CD14-positive monocyte (primary cell): ENCODE data around the gene CACNA1C. TPM values are rescaled to one million over a fixed set of nuclear protein-coding genes. Genes with fewer than 3 reads are reported as not detected.

Experiments used
- DNase-seq, 3 donors: peaks; one replicate each; pipeline ENCODE4 v3.0.0-alpha.2; 2011 to 2022
- H2AFZ ChIP-seq: 2 replicates; pipeline ENCODE4 v1.6.0; 2012; ENCODE audit warnings: mild to moderate bottlenecking, low read depth, low read length, inconsistent platforms; ENCODE audit not compliant: insufficient read depth, poor library complexity, severe bottlenecking
- H3K27ac ChIP-seq, 2 donors: 1 replicate in 1 of 2; 2 replicates in 1 of 2; pipeline ENCODE4 v1.5.1; 2012 to 2013; ENCODE audit warnings: low read length in 2 of 2, control low read depth in 1 of 2, inconsistent platforms in 1 of 2, low read depth in 1 of 2, mild to moderate bottlenecking in 1 of 2
- H3K27me3 ChIP-seq, 2 donors: one replicate each; pipeline versions ENCODE4 v1.6.0 to v1.6.1; 2011 to 2013; ENCODE audit warnings: low read length in 2 of 2; ENCODE audit not compliant: control insufficient read depth in 2 of 2, insufficient read depth in 2 of 2
- H3K36me3 ChIP-seq, 2 donors: replicated peaks in 1 of 2; 1 replicate in 1 of 2; 2 replicates in 1 of 2; pipeline versions ENCODE4 v1.5.1 to v1.6.1; 2012 to 2013; ENCODE audit warnings: low read length in 2 of 2, control low read depth in 1 of 2, inconsistent platforms in 1 of 2, mild to moderate bottlenecking in 1 of 2; ENCODE audit not compliant: insufficient read depth in 2 of 2, control insufficient read depth in 1 of 2
- H3K4me1 ChIP-seq, 2 donors: 1 replicate in 1 of 2; 2 replicates in 1 of 2; pipeline versions ENCODE4 v1.5.1 to v1.6.1; 2012 to 2013; ENCODE audit warnings: low read length in 2 of 2, control low read depth in 1 of 2, inconsistent platforms in 1 of 2, mild to moderate bottlenecking in 1 of 2, moderate library complexity in 1 of 2; ENCODE audit not compliant: insufficient read depth in 2 of 2, control insufficient read depth in 1 of 2
- H3K4me2 ChIP-seq: replicated peaks from 2 replicates; pipeline ENCODE3; 2012; ENCODE audit warnings: low read length, moderate library complexity, mild to moderate bottlenecking; ENCODE audit not compliant: poor library complexity, severe bottlenecking; ENCODE audit errors: extremely low read depth
- H3K4me3 ChIP-seq, 3 experiments: fragments of 200-600 bp in 1 of 3; sonication (generic) in 1 of 3; replicated peaks in 1 of 3; 1 replicate in 2 of 3; 2 replicates in 1 of 3; pipeline ENCODE4 v1.5.1; 2011 to 2013; ENCODE audit warnings: low read length in 3 of 3, mild to moderate bottlenecking in 3 of 3, control low read depth in 2 of 3, low read depth in 2 of 3, inconsistent platforms in 1 of 3, moderate library complexity in 1 of 3
- H3K79me2 ChIP-seq: 2 replicates; pipeline ENCODE4 v1.6.0; 2012; ENCODE audit warnings: mild to moderate bottlenecking, control low read depth, inconsistent platforms, low read length, moderate library complexity; ENCODE audit not compliant: insufficient read depth
- H3K9ac ChIP-seq: 2 replicates; pipeline ENCODE4 v1.6.0; 2017; ENCODE audit warnings: low read length, mild to moderate bottlenecking; ENCODE audit not compliant: insufficient read depth, poor library complexity, severe bottlenecking
- H3K9me3 ChIP-seq, 2 donors: replicated peaks in 1 of 2; 1 replicate in 1 of 2; 2 replicates in 1 of 2; pipeline versions ENCODE4 v1.5.1 to v1.6.1; 2012 to 2013; ENCODE audit warnings: low read length in 2 of 2, control low read depth in 1 of 2; ENCODE audit not compliant: control insufficient read depth in 1 of 2, insufficient read depth in 1 of 2
- H4K20me1 ChIP-seq: 2 replicates; pipeline ENCODE4 v1.6.0; 2012; ENCODE audit warnings: mild to moderate bottlenecking, low read length, control low read depth, moderate library complexity; ENCODE audit not compliant: insufficient read depth
- H3K27ac Mint-ChIP-seq, 7 donors: one replicate each; pipeline ENCODE4 v1.8.0; 2020; ENCODE audit warnings: mild to moderate bottlenecking in 7 of 7, mixed read lengths in 7 of 7, moderate library complexity in 6 of 7, inconsistent platforms in 2 of 7
- H3K27me3 Mint-ChIP-seq, 3 donors: one replicate each; pipeline ENCODE4 v1.8.0; 2021 to 2022; ENCODE audit warnings: low read depth in 3 of 3, mild to moderate bottlenecking in 3 of 3, mixed read lengths in 3 of 3, moderate library complexity in 3 of 3, inconsistent platforms in 1 of 3
- H3K36me3 Mint-ChIP-seq, 2 donors: one replicate each; pipeline ENCODE4 v1.8.0; 2020; ENCODE audit warnings: mixed read lengths in 2 of 2, inconsistent platforms in 1 of 2, mild to moderate bottlenecking in 1 of 2
- H3K4me1 Mint-ChIP-seq: one replicate; pipeline ENCODE4 v1.8.0; 2020; ENCODE audit warnings: mild to moderate bottlenecking, mixed read lengths
- H3K4me3 Mint-ChIP-seq, 2 donors: one replicate each; pipeline ENCODE4 v1.8.0; 2020; ENCODE audit warnings: mild to moderate bottlenecking in 2 of 2, mixed read lengths in 2 of 2, moderate library complexity in 1 of 2
- H3K9me3 Mint-ChIP-seq, 7 donors: one replicate each; pipeline ENCODE4 v1.8.0; 2020 to 2022; ENCODE audit warnings: mixed read lengths in 7 of 7, mild to moderate bottlenecking in 6 of 7, moderate library complexity in 6 of 7, inconsistent platforms in 2 of 7
- CTCF ChIP-seq: fragments of 200-600 bp; IDR thresholded peaks from one replicate; pipeline ENCODE4 v1.8.0; 2022; ENCODE audit warnings: antibody characterized with exemption, mild to moderate bottlenecking
- WGBS: methylation state at CpG from one replicate; pipeline ENCODE4 v1.1.5; 2013; ENCODE audit warnings: missing lambda C conversion rate; ENCODE audit not compliant: insufficient coverage; 5-methylcytosine and 5-hydroxymethylcytosine counted together
- intact Hi-C, 2 donors: fragments of 100-400 bp; cut with micrococcal nuclease; formaldehyde crosslinking; loops; one replicate each; pipeline versions ENCODE4 v1.15.0 to v1.15.1; 2023
- polyA plus RNA-seq, 3 donors: library from polyadenylated mRNA; depleted of rRNA in 1 of 3; unstranded in 2 of 3; stranded (reverse) in 1 of 3; fragments of 300-500 nt in 2 of 3; fragments of >200 nt in 1 of 3; fragmentation: Illumina TruSeq in 2 of 3; gene quantifications; 1 replicate in 2 of 3; 2 replicates in 1 of 3; pipeline ENCODE4 v1.2.3, GENCODE V29; 2012 to 2021

Gene CACNA1C
- polyA plus RNA-seq, 3 donors: not detected

GRCh38 chr12:2429032-2429431 is 376.2 kb downstream of the CACNA1C start:
- Mint-ChIP-seq H3K9me3 (peaks cover 0 to 9% (median 5%) of the 10 kb centered on the region in 7 donors), H3K27ac (no peak overlapping the region), H3K4me3 (no peak overlapping the region), H3K27me3 (peaks cover 4 to 5% (median 5%) of the 10 kb centered on the region in 3 donors), H3K4me1 (peaks cover 7% of the 10 kb centered on the region), H3K36me3 (no peaks in the 10 kb centered on the region)
- intact Hi-C loops: no loop called here
- no peaks in the 10 kb centered on the region for H3K27me3 ChIP-seq
- no peak overlapping the region for H3K4me2 ChIP-seq
- no peak overlapping the region for H2AFZ ChIP-seq
- H3K4me1 ChIP-seq: peaks cover 2 to 9% of the 10 kb centered on the region in 2 donors
- DNase-seq: no peak
- no peaks in the 10 kb centered on the region for H3K36me3 ChIP-seq
- H3K4me3 ChIP-seq: no peak overlapping the region
- no peak overlapping the region for H3K9ac ChIP-seq
- no peak for TF ChIP-seq CTCF
- H3K9me3 ChIP-seq: peaks cover 0 to 4% of the 10 kb centered on the region in 2 donors
- no peaks in the 10 kb centered on the region for H4K20me1 ChIP-seq
- H3K79me2 ChIP-seq: no peaks in the 10 kb centered on the region
- no peak overlapping the region for H3K27ac ChIP-seq
- WGBS: 100% methylated on average over 1 of the region's 4 CpGs

GRCh38 chr12:2431810-2432209 is 379.0 kb downstream of the CACNA1C start:
- Mint-ChIP-seq H3K27ac (no peak overlapping the region), H3K9me3 (peaks cover 0 to 2% (median 0%) of the 10 kb centered on the region in 7 donors), H3K4me1 (peaks cover 7% of the 10 kb centered on the region), H3K27me3 (peaks cover 5 to 6% (median 6%) of the 10 kb centered on the region in 3 donors), H3K4me3 (no peak overlapping the region), H3K36me3 (no peaks in the 10 kb centered on the region)
- H2AFZ ChIP-seq: no peak overlapping the region
- peak in 2 of 3 donors; percentile 9 to 24 for DNase-seq
- H4K20me1 ChIP-seq: no peaks in the 10 kb centered on the region
- no CpG with 5 or more reads among the region's 1 CpG for WGBS
- intact Hi-C loops: no loop called here
- H3K27me3 ChIP-seq: no peaks in the 10 kb centered on the region
- no peak overlapping the region for H3K4me3 ChIP-seq
- H3K27ac ChIP-seq: no peak overlapping the region
- no peaks in the 10 kb centered on the region for H3K36me3 ChIP-seq
- peaks cover 2 to 9% of the 10 kb centered on the region in 2 donors for H3K4me1 ChIP-seq
- no peaks in the 10 kb centered on the region for H3K9me3 ChIP-seq
- TF ChIP-seq CTCF: no peak
- no peak overlapping the region for H3K9ac ChIP-seq
- H3K4me2 ChIP-seq: no peak overlapping the region
- no peaks in the 10 kb centered on the region for H3K79me2 ChIP-seq
